ENCODE measurements around the gene NCDN.

Gene NCDN

GRCh38 chr1:35536556-35537162 lies 20.9 kb upstream of the NCDN start:
- peaks cover 18% of the 10 kb centered on the region for H3K4me1 ChIP-seq (ENCODE audit: control insufficient read depth, insufficient read depth, low read length)
- H3K4me3 ChIP-seq (ENCODE audit: low read length), result no peak overlapping the region
- H3K27me3 ChIP-seq (ENCODE audit: control insufficient read depth, insufficient read depth, low read length), result no peaks in the 10 kb centered on the region
- no peak overlapping the region for H3K9ac ChIP-seq (ENCODE audit: low read length)
- H3K27ac ChIP-seq (ENCODE audit: low read depth, low read length), result no peak overlapping the region
- no peaks in the 10 kb centered on the region for H3K36me3 ChIP-seq (ENCODE audit: control insufficient read depth, insufficient read depth, low read length)

- Histone ChIP-seq H3K27me3 (ENCODE audit: control insufficient read depth, insufficient read depth, low read length) (no peaks in the 10 kb centered on the region), H3K36me3 (ENCODE audit: control insufficient read depth, insufficient read depth, low read length) (no peaks in the 10 kb centered on the region), H3K27ac (ENCODE audit: low read depth, low read length) (no peak overlapping the region), H3K4me3 (ENCODE audit: low read length) (no peak overlapping the region), H3K9ac (ENCODE audit: low read length) (no peak overlapping the region), H3K4me1 (ENCODE audit: control insufficient read depth, insufficient read depth, low read length) (peaks cover 17% of the 10 kb centered on the region)
Observed at GRCh38 chr1:35537806-35538205, 19.8 kb upstream of the NCDN start.

GRCh38 chr1:35539073-35539823 lies 18.4 kb upstream of the NCDN start:
- Histone ChIP-seq H3K36me3 (ENCODE audit: control insufficient read depth, insufficient read depth, low read length) (no peaks in the 10 kb centered on the region), H3K4me3 (ENCODE audit: low read length) (no peak overlapping the region), H3K9ac (ENCODE audit: low read length) (no peak overlapping the region), H3K27me3 (ENCODE audit: control insufficient read depth, insufficient read depth, low read length) (no peaks in the 10 kb centered on the region), H3K27ac (ENCODE audit: low read depth, low read length) (peak overlapping the region; percentile 3), H3K4me1 (ENCODE audit: control insufficient read depth, insufficient read depth, low read length) (peaks cover 15% of the 10 kb centered on the region)

- Histone ChIP-seq H3K4me3 (ENCODE audit: low read length) (no peak overlapping the region), H3K27me3 (ENCODE audit: control insufficient read depth, insufficient read depth, low read length) (no peaks in the 10 kb centered on the region), H3K27ac (ENCODE audit: low read depth, low read length) (peak overlapping the region; percentile 3), H3K4me1 (ENCODE audit: control insufficient read depth, insufficient read depth, low read length) (peaks cover 15% of the 10 kb centered on the region), H3K36me3 (ENCODE audit: control insufficient read depth, insufficient read depth, low read length) (no peaks in the 10 kb centered on the region), H3K9ac (ENCODE audit: low read length) (no peak overlapping the region)
Observed at GRCh38 chr1:35539824-35540261, 17.8 kb upstream of the NCDN start.

GRCh38 chr1:35544976-35545375 lies 12.6 kb upstream of the NCDN start:
- Histone ChIP-seq H3K9ac (ENCODE audit: low read length) (no peak overlapping the region), H3K27me3 (ENCODE audit: control insufficient read depth, insufficient read depth, low read length) (no peaks in the 10 kb centered on the region), H3K36me3 (ENCODE audit: control insufficient read depth, insufficient read depth, low read length) (peaks cover 3% of the 10 kb centered on the region), H3K27ac (ENCODE audit: low read depth, low read length) (no peak overlapping the region), H3K4me1 (ENCODE audit: control insufficient read depth, insufficient read depth, low read length) (peaks cover 6% of the 10 kb centered on the region), H3K4me3 (ENCODE audit: low read length) (no peak overlapping the region)

GRCh38 chr1:35546614-35547013 lies 11.0 kb upstream of the NCDN start:
- Histone ChIP-seq H3K27me3 (ENCODE audit: control insufficient read depth, insufficient read depth, low read length) (no peaks in the 10 kb centered on the region), H3K4me3 (ENCODE audit: low read length) (no peak overlapping the region), H3K4me1 (ENCODE audit: control insufficient read depth, insufficient read depth, low read length) (no peaks in the 10 kb centered on the region), H3K36me3 (ENCODE audit: control insufficient read depth, insufficient read depth, low read length) (peaks cover 3% of the 10 kb centered on the region), H3K9ac (ENCODE audit: low read length) (no peak overlapping the region), H3K27ac (ENCODE audit: low read depth, low read length) (no peak overlapping the region)

GRCh38 chr1:35553851-35554250 lies 3.7 kb upstream of the NCDN start:
- Histone ChIP-seq H3K4me3 (ENCODE audit: low read length) (no peak overlapping the region), H3K27me3 (ENCODE audit: control insufficient read depth, insufficient read depth, low read length) (no peaks in the 10 kb centered on the region), H3K36me3 (ENCODE audit: control insufficient read depth, insufficient read depth, low read length) (no peaks in the 10 kb centered on the region), H3K9ac (ENCODE audit: low read length) (no peak overlapping the region), H3K4me1 (ENCODE audit: control insufficient read depth, insufficient read depth, low read length) (peaks cover 14% of the 10 kb centered on the region), H3K27ac (ENCODE audit: low read depth, low read length) (no peak overlapping the region)

- peaks cover 14% of the 10 kb centered on the region for H3K4me1 ChIP-seq (ENCODE audit: control insufficient read depth, insufficient read depth, low read length)
- no peak overlapping the region for H3K4me3 ChIP-seq (ENCODE audit: low read length)
- no peak overlapping the region for H3K9ac ChIP-seq (ENCODE audit: low read length)
- H3K27me3 ChIP-seq (ENCODE audit: control insufficient read depth, insufficient read depth, low read length), result no peaks in the 10 kb centered on the region
- no peak overlapping the region for H3K27ac ChIP-seq (ENCODE audit: low read depth, low read length)
- no peaks in the 10 kb centered on the region for H3K36me3 ChIP-seq (ENCODE audit: control insufficient read depth, insufficient read depth, low read length)
Observed at GRCh38 chr1:35554266-35555211, 3.1 kb upstream of the NCDN start.

GRCh38 chr1:35555212-35555584 lies 2.4 kb upstream of the NCDN start:
- Histone ChIP-seq H3K4me3 (ENCODE audit: low read length) (no peak overlapping the region), H3K27ac (ENCODE audit: low read depth, low read length) (no peak overlapping the region), H3K9ac (ENCODE audit: low read length) (no peak overlapping the region), H3K27me3 (ENCODE audit: control insufficient read depth, insufficient read depth, low read length) (no peaks in the 10 kb centered on the region), H3K4me1 (ENCODE audit: control insufficient read depth, insufficient read depth, low read length) (peaks cover 15% of the 10 kb centered on the region), H3K36me3 (ENCODE audit: control insufficient read depth, insufficient read depth, low read length) (no peaks in the 10 kb centered on the region)

- Histone ChIP-seq H3K36me3 (ENCODE audit: control insufficient read depth, insufficient read depth, low read length) (no peaks in the 10 kb centered on the region), H3K27ac (ENCODE audit: low read depth, low read length) (no peak overlapping the region), H3K27me3 (ENCODE audit: control insufficient read depth, insufficient read depth, low read length) (no peaks in the 10 kb centered on the region), H3K4me3 (ENCODE audit: low read length) (peak overlapping the region; percentile 75), H3K4me1 (ENCODE audit: control insufficient read depth, insufficient read depth, low read length) (peaks cover 20% of the 10 kb centered on the region), H3K9ac (ENCODE audit: low read length) (no peak overlapping the region)
Observed at GRCh38 chr1:35555601-35556477, 1.8 kb upstream of the NCDN start.

- no peaks in the 10 kb centered on the region for H3K27me3 ChIP-seq (ENCODE audit: control insufficient read depth, insufficient read depth, low read length)
- peaks cover 23% of the 10 kb centered on the region for H3K4me1 ChIP-seq (ENCODE audit: control insufficient read depth, insufficient read depth, low read length)
- peak overlapping the region; percentile 75 for H3K4me3 ChIP-seq (ENCODE audit: low read length)
- no peaks in the 10 kb centered on the region for H3K36me3 ChIP-seq (ENCODE audit: control insufficient read depth, insufficient read depth, low read length)
- H3K9ac ChIP-seq (ENCODE audit: low read length), result peak overlapping the region; percentile 46
- H3K27ac ChIP-seq (ENCODE audit: low read depth, low read length), result peak overlapping the region; percentile 94
Observed at GRCh38 chr1:35556484-35557117, 998 bp upstream of the NCDN start.
